ENCODE data around the gene ANTXRL.
"Not testable (repeated sequence)": the region's sequence is repeated elsewhere in the genome, so short reads cannot be mapped to it uniquely, and the experiment has no call there.

Gene ANTXRL

GRCh38 chr10:46273506-46274477 lies 13.0 kb upstream of the ANTXRL start:
- TF ChIP-seq POU2F2 (IDR thresholded peaks at IDR 0.05; ENCODE audit: low read depth, low read length), result no peak
- no peak for TF ChIP-seq SPI1 (IDR thresholded peaks at IDR 0.05; ENCODE audit: low read depth, low read length)
- TF ChIP-seq TAF1 (IDR thresholded peaks at IDR 0.05; ENCODE audit: low read depth, low read length), result no peak
- TF ChIP-seq PAX5 (IDR thresholded peaks at IDR 0.05; ENCODE audit: insufficient read depth, low read length, severe bottlenecking), result no peak
- TF ChIP-seq POLR2AphosphoS5 (IDR thresholded peaks at IDR 0.05; ENCODE audit: low read depth, low read length), result no peak
- no peak for TF ChIP-seq POLR2A (IDR thresholded peaks at IDR 0.05; ENCODE audit: low read depth, low read length)
- DNase-seq (ENCODE audit: insufficient read length, low spot score), result no peak
- FAIRE-seq, result no peak

DNA sequence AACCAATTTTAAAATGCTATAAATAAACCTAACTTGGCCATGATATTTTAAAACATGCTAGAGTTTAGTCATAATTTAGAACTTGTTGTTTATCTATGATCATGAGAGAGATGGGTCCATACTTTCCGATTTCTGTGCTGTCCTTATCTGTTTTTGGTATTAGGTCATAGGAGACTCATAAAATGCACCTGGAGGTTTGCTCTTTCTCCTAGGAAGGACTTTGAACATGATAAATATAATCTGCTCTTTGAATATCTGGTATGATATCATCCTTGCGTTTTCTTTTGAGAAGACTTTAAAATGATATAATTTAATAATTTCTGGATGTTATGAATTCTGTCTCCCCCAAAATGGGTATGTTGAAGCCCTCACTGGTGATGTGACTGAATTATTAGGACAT lies 9.0 kb upstream of the ANTXRL start:
- no peak for TF ChIP-seq POLR2AphosphoS5 (IDR thresholded peaks at IDR 0.05; ENCODE audit: low read depth, low read length)
- TF ChIP-seq PAX5 (IDR thresholded peaks at IDR 0.05; ENCODE audit: insufficient read depth, low read length, severe bottlenecking), result no peak
- no peak for TF ChIP-seq TAF1 (IDR thresholded peaks at IDR 0.05; ENCODE audit: low read depth, low read length)
- TF ChIP-seq POLR2A (IDR thresholded peaks at IDR 0.05; ENCODE audit: low read depth, low read length), result no peak
- no peak for DNase-seq (ENCODE audit: insufficient read length, low spot score)
- FAIRE-seq, result no peak

DNA sequence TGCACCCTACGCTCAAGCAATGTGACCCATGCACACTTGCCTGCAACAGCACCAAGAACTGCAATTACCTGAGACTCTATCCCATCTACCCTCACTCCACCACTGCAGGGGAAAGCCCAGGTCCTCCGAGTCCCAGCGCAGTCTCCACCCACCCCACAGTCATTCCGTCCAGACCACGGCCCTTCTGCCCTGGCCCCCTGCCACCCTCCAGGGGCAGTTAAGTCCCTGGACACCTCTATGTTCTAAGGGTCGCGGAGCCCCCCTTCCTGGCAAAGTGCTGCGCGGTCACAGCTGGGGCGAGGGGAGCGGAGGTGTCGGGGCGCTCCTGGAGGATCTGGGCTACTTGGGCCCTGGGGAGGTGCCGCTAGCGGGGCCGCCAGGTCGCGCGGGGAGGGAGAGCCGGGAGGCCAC lies 4.4 kb upstream of the ANTXRL start:
- FAIRE-seq; DNase-seq (ENCODE audit: insufficient read length, low spot score): not testable (repeated sequence)

GRCh38 chr10:46282842-46283574 lies 3.8 kb upstream of the ANTXRL start:
- TF ChIP-seq POLR2A (IDR thresholded peaks at IDR 0.05; ENCODE audit: low read depth, low read length) (no peak), POU2F2 (IDR thresholded peaks at IDR 0.05; ENCODE audit: low read depth, low read length) (no peak), PAX5 (IDR thresholded peaks at IDR 0.05; ENCODE audit: insufficient read depth, low read length, severe bottlenecking) (no peak), SPI1 (IDR thresholded peaks at IDR 0.05; ENCODE audit: low read depth, low read length) (no peak), POLR2AphosphoS5 (IDR thresholded peaks at IDR 0.05; ENCODE audit: low read depth, low read length) (no peak), TAF1 (IDR thresholded peaks at IDR 0.05; ENCODE audit: low read depth, low read length) (no peak)
- DNase-seq (ENCODE audit: insufficient read length, low spot score) (peak; percentile 49), FAIRE-seq (no peak)

DNA sequence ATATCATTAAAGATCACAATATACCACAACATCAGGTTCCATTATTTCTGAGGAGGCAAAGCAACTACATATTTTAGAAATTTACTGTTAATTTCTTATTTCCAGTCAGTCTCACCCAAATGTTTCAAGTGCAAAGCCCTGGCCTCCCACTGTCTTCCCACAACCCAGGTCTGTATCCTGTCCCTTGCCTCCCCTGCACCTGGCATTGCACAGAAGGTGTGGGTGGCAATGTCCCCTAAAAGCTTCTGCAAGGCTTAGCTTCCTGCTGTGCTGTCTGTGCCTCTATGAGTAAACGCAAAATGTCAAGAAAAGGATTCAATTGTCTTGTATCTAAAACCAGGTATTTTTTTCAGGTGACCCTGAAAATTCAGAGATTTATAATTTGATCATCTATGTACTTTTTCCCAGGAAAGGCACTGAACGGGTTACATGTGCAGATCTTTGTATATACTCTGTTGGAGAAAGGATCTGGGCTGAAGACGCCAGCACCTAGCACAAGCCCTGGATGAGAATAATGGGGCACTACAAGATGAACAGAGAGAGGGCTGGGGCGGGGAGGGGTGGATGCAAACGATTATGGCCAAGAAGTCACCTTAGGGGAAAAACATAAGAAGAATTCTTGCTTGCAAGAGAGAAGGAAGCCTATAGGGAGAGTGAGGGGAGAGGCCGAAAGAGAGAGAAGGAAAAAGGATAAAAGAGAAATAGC lies 3.1 kb upstream of the ANTXRL start:
- no peak for FAIRE-seq

DNA sequence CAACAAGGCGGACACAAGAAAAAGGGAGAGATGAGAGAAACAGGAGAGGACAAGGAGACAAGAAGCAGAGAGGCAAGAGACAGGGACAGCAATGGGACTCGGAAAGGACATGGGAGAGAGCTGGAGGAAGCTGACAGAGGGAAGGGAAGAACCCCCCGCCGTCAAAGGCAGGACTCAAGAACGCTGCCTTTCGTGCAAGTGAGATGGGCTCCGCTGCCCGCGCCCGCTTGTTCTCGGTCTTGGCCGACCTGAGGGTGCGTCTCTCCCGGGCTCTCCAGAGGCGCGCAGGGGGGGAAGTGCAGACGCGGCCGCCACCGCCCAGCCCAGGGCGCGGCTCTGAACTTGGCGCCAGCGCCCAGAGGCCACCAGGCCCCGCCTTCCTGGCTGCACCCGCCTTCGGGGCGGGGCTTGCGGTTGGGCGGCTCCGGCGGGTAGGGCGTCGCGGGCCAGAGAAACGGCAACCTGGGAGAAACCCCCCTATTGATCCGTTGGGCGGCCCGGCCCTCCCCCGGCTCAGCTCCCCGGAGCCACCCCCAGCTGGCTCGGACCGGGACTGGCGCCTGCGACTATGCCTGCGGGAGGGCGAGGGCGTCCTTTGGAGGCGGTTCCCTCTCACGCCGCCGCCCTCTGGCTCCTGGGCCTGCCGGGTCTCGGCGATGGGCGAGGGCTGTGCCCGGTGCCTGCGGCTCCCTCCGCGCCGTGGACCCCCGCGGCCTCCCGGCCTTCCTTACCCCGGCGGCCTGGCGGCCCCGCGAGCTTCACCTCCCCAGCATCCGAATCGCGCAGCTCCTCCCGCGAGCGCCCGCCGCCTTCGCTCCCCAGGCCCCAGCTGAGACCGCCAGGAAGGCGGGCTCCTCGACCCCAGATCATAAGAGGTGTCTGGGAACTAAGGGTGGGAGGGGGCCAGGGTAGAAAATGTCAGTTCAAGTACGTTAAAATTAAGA lies 2.2 kb upstream of the ANTXRL start:
- FAIRE-seq, result no peak
- DNase-seq (ENCODE audit: insufficient read length, low spot score), result peak; percentile 77
- no peak for TF ChIP-seq POU2F2 (IDR thresholded peaks at IDR 0.05; ENCODE audit: low read depth, low read length)
- peak; percentile 40; the same call in 1 of the 2 replicates for TF ChIP-seq SPI1 (IDR thresholded peaks at IDR 0.05; ENCODE audit: low read depth, low read length)

More for the DNA sequence above, 3.1 kb upstream of the ANTXRL start:
- TF ChIP-seq POU2F2 (IDR thresholded peaks at IDR 0.05; ENCODE audit: low read depth, low read length), result no peak
- no peak for TF ChIP-seq POLR2AphosphoS5 (IDR thresholded peaks at IDR 0.05; ENCODE audit: low read depth, low read length)
- TF ChIP-seq SPI1 (IDR thresholded peaks at IDR 0.05; ENCODE audit: low read depth, low read length), result no peak
- TF ChIP-seq TAF1 (IDR thresholded peaks at IDR 0.05; ENCODE audit: low read depth, low read length), result no peak
- no peak for TF ChIP-seq PAX5 (IDR thresholded peaks at IDR 0.05; ENCODE audit: insufficient read depth, low read length, severe bottlenecking)
- TF ChIP-seq POLR2A (IDR thresholded peaks at IDR 0.05; ENCODE audit: low read depth, low read length), result no peak
- DNase-seq (ENCODE audit: insufficient read length, low spot score), result no peak

GRCh38 chr10:46285300-46285699 lies 1.5 kb upstream of the ANTXRL start:
- FAIRE-seq (no peak), DNase-seq (ENCODE audit: insufficient read length, low spot score) (no peak)
- no peak for TF ChIP-seq TAF1 (IDR thresholded peaks at IDR 0.05; ENCODE audit: low read depth, low read length)
- peak; percentile 15; the same call in 1 of the 2 replicates for TF ChIP-seq SPI1 (IDR thresholded peaks at IDR 0.05; ENCODE audit: low read depth, low read length)

- no peak for TF ChIP-seq POLR2A (IDR thresholded peaks at IDR 0.05; ENCODE audit: low read depth, low read length)
- no peak for TF ChIP-seq POLR2AphosphoS5 (IDR thresholded peaks at IDR 0.05; ENCODE audit: low read depth, low read length)
- TF ChIP-seq TAF1 (IDR thresholded peaks at IDR 0.05; ENCODE audit: low read depth, low read length), result no peak
- no peak for TF ChIP-seq PAX5 (IDR thresholded peaks at IDR 0.05; ENCODE audit: insufficient read depth, low read length, severe bottlenecking)
- no peak for TF ChIP-seq POU2F2 (IDR thresholded peaks at IDR 0.05; ENCODE audit: low read depth, low read length)
- DNase-seq (ENCODE audit: insufficient read length, low spot score), result no peak
- no peak for FAIRE-seq
Measured at GRCh38 chr10:46285966-46286620, 704 bp upstream of the ANTXRL start.
